Activated CD4-positive, alpha-beta T cell treated with anti-CD3 and anti-CD28 coated beads, Interleukin-2, amount 50 U/mL, for 24 hours (primary cell): ENCODE results near the gene RRP8.

Experiments used
- DNase-seq, 2 donors: peaks; one replicate each; pipeline ENCODE4 v3.0.0-alpha.2; 2020; ENCODE audit warnings: low read depth in 1 of 2, low spot score in 1 of 2

Gene RRP8

DNA sequence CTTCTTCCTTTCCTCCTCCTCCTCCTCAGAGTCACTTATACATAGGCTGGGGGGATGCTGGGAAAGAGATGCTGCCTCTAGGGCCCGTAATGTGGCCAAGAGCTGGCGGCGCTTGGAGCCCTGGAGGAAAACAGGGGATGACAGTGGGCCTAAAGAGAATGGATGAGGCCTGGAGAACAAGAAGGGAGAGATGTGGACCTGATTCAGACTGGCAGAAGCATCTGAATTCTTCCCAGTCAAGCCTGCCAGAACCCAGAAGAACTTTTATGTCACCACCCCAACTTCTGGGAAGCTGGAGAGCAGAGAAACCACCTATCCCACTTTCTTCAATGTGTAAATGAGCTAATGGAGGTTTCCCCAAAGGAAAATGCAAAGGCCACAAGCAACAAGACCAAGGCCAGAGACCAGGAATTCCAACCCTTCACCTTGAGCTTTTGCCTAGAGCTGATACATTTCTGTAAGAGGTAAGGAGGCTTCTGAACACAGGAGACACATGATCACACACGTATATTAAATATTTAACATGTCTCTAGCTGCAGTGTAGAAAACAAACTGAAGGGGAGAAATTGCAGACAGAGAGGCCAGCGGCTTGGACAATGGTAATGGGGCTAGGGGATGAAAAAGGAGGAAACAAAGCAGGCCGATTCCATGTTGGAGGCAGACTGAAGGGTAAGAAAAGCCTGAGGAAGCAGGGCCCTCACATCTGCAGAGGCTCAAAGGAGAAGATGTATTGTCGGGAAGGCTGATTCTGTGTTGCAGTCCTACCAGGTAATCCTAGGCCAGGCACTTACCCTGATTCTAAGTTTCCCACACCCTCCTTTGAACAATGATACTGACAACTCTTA is 1.1 kb downstream of the RRP8 start:
- DNase-seq = no peak

DNA sequence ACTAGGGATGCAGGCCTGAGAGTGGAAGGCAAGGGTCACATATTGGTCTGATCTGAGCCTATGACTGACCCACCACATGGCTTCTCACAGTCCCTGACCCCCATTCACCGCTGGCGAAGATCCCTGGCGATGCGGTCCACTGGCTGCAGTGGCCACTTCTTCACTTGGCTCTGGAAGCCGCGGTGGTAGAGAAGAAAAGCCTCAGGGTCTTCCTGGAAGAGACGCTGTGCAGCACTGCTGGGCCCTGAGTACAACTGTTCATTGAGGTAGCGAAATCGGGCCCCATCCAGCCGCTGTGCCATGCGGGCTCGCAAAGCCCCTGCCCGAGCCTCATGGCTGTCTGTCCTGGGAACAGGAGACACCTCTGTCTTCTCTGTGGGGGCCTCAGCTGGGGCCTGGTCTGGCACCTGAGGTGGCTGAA is 2.4 kb downstream of the RRP8 start:
- DNase-seq = no peak

DNA sequence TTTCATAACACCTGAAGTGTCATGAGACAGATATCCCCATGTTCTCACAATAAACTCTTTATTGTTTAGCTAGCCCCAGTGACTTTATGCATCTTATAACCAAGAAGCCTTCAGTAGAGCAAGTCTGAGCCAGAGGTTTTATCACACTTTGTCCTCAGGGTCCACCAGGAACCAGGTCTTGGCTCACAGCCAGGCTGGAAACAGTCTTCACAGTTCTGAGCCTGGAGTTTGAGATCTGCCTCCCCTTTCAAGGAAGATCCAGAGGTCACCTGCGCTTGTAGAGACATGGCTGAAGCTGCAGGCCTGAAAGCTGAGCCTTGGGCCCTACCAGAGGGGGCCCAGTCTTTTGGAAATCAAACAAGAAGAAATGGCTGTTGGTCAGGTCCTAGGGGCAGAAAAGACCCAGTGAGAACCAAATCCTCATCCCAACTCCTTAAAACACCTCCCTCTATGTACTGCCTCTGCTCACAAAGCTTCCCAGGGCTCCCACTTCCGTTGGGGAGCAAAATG is 3.5 kb downstream of the RRP8 start:
- no peak for DNase-seq

DNA sequence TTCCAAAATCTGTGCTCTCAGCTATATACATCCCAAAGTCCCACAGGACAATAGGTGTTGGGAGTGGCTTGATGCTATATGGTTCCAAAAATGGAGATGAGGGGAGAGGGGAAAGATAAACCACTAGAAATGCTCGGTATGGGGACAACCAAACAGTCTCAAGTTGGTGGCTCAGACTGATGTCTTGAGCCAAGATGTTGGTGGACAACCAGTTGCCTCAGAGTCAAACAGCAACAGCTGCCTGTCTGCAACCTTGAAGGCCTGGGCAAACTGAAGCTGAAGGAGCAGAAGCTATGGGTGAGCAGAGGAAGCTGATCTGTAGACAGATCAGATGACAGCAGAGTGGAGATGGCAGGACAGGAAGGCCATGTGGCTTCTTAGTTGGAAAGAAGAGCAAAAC is 4.0 kb downstream of the RRP8 start:
- no peak for DNase-seq

DNA sequence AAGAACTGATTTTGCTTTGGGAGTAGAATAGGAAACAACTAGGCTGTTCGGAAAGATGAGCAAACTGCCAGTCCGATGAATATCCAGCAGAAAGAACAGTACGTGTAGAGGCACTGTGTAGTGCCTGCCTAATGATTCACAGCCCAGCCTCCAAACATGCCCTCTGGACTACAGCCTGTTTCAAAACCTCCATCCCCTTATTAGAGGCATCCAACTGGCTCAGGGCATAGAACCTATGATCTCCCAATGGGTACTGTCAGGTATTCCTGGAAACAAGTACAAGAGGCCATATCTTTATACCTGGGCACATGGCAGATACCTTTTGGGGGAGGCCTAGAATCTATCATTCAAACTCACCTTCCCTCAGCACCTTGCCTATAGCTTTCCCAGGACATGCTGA is 4.9 kb downstream of the RRP8 start:
- no peak for DNase-seq

DNA sequence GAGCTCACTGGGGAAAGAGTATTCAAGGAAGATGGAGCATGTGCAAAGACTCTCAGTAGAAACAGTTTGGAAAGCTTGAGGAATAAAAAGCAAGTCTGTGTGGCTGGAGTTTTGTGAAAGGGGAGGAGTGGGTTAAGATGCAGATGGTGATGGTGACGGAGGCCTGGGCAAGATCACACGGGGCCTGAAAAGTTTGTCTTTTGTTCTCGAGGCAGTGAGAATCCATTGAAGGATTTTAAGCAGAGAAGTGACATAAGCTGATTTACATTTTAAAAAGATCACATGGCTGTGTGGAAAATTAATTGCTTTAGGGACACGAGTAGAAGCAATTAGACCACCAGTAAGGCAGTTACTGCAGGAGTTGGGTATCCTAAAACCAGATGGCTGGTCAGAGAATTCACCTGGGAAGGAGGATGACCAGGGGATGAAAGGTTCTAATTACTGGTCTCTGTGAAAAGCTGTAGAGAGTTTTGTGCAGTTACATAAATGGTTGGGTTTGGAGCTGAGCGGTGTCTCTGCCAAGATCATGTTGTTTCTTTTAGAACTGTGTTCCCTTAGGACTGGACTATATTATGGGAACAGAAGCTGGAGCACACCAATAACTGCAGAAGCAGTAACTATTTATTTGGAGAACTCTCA is 7.1 kb downstream of the RRP8 start:
- no peak for DNase-seq

DNA sequence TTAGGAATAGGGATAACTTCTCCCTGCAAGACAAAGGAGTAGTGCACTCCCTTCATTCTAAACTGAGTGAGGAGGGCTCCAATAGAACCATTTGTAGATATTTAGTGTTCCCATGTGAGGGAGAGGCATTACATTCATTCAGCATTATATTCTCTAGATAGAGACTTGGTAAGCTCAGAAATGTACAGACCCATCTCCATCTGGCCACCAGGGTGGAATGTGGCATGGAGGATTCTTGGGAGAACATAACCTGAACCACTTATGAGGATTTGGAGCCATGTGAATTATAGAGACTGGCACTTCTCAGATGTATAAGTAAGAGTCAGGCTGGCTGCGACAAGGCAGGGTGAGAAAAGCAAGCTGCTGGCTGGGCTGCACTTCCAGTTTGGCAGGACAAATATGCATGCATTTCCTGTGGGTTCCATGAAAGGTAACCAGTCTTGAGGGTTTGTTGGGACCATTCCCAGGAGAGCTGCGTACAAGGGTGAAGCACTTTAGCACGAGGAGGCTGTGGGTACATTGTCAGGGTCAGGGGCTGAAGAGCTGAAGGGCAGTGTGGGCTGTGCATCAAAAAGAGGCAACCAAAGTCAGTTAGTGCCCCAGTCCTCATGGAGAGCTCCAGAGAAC is 9.2 kb downstream of the RRP8 start:
- no peak for DNase-seq

DNA sequence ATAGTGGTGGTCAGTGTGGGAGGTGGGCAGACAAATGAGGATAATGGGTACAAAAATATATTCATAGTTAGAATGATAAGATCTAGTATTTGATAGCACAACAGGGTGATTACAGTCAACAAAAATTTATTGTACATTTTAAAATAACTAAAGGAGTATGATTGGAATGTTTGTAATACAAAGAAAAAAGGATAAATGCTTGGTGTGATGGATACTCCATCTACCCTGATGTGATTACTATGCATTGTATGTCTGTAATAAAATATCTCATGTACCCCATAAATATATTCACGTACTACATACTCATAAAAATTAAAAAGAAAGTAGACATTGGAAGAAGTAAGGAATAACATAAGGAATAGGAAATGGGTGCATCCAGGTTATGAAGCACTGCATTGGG is 15.4 kb downstream of the RRP8 start:
- no peak for DNase-seq

DNA sequence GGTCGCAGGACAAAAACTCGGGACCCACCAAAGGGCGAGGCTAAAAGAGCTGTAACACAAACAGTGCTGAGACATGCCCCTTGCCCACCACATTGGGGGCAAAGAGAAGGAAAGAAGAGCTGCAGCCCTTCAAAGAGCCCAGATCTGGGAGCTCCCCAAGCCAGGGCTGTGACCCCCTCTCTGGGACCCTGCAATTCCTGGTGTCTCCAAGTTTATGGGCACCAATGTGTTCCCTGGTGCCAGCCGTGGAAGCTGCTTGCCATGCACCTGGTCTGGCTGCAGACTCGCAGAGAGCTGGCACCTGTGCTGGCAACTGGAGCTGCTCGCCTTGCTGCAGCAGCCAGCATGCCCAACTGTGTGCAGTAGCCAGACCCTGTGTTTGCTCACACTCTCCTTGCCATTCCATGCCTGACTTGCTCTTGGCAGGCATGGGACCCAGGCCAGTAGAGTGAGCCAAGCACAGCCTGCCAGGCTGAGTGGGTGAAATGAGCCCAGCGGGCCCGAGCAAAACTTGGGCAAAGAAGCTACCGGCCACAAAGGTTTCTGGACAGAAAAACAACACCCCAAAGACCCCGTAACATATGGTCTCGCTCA is 16.0 kb downstream of the RRP8 start:
- no peak for DNase-seq

DNA sequence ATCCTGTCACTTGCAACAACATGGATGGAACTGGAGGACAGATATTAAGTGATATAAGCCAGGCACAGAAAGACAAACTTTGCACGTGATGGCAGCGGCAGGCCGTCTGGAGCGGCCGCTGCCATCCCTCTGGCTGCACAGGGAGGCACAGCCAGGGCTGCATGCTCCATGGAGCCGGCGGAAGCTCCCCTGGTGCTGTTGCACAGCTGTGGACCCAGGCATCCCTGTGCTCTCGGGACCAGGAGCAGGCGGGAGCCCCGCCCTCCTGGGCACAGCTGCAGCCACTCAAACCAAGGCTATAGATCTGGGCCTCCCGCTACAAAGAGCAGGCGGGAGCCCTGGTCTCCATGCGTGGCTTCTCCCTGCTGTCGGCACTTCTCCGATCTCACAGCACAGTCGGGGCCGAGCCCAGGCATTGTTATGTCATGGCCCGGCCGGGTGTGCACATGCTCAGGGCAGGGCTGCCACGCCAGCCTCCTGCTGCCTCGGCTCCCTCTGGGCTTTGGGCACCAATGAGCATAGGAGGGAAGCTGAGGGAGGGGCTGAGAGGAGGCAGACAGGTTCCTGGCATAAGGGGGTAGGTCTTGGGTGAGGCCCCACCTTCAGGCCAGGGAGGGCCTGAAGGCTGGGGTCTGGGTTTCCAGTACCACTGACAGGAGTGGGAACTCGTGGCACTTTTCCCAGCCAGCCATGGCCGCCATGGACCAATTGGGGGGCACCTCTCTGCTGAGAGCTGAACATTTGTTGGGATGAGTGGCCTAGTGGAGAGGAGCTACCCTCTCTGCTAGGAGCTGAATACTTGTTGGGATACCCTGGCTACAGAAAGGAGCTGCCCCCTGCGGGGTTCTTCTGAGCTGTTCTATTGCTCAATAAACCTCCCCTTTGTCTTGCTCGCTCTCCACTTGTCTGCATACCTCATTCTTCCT is 16.7 kb downstream of the RRP8 start:
- no peak for DNase-seq

DNA sequence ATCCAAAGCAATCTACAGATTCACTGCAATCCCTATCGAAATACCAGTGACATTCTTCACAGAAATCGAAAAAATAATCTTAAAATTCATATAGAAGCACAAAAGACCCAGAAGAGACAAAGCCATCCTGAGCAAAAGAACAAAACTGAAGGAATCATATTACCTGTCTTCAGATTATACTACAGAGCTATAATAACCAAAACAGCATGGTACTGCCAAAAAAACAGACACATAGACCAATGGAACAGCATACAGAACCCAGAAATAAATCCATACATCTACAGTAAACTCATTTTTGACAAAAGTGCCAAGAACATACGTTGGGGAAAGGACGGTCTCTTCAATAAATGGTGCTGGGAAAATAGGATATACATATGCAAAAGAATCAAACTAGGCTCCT is 18.9 kb downstream of the RRP8 start:
- DNase-seq = no peak

DNA sequence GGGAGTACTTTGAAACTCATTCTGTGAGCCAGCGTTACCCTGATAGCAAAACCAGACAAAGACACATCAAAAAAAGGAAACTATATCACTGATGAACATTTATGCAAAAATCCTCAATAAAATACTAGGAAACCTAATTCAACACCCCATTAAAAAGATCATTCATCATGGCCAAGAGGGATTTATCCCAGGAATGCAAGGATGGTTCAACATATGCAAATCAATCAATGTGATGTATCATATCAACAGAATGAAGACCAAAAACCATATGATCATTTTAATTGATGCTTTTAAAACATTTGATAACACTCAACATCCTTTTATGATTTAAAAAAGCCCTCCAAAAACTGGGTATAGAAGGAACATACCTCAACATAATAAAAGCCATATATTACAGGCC is 19.8 kb downstream of the RRP8 start:
- no peak for DNase-seq

DNA sequence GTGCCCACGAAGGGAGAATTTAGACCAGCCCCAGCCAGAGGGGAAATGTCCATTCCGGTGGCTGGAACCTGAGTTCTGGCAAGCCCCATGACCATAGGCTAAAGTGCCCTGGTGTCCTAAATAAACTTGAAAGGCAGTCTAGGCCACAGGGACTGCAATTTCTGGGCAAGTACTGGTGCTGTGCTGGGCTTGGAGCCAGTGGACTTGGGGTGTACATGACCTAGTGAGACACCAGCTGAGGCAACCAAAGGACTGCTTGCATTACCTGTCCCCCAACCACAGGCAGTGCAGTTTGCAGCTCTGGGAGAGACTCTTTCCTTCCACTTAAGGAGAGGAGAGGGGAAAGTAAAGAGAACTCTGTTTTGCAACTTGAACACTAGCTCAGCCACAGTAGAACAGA is 23.7 kb downstream of the RRP8 start:
- no peak for DNase-seq

DNA sequence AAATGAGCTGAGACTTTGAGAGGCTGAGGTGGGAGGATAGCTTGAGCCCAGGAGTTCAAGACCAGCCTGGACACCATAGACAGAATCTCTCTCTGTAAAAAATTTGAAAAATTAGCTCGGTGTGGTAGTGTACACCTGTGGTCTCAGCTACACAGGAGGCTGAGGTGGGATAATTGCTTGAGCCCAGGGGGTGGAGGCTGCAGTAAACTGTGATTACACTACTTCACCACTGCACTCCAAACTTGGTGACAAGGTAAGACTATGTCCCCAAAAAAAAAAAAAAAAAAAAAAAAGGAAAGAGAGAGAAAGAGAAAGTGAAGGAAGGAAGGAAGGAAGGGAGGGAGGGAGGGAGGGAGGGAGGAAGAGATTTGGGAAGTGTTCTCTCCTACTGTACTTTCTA is 25.3 kb downstream of the RRP8 start:
- no peak for DNase-seq

DNA sequence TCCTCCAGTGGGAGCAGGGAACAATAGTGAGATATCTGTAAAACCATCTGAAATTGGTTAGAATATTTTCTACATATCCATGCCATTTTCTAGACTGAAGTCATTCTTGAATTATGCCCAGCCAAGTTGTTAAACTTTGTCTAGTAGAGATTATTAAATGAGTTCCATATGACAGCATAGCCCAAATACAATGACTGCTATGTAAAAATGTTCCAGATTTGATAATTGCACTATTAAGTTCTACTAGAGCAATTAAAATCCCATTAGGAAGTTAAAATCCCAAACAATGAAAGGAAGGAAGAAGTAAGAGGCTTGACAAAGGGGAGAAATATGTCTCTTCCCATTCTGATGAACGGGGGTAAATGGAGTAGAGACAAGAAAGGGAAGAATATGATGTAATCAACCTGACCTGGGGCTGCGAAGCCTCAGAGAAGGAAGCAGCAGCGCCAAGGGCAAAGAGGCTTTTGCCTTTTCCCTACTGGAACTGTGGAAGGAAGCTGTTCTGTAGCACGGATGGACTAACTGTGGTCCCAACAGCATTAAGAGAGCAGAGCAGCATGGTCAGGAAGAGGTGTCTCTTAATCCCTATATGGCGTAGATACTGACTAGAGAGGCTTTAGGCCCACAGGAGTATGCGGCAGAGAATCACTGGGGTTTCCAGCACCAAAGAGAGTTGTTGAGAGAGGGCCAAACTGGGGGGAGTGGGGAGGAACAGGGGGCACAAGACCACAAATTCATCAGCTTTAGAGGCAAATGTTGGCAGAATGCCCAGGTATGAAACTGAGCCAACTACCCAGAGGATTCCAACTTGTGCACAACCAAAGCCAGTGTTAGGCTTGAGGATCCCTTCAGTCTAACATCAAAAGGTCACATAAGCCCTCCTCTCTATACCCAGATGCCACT is 26.7 kb downstream of the RRP8 start:
- no peak for DNase-seq

DNA sequence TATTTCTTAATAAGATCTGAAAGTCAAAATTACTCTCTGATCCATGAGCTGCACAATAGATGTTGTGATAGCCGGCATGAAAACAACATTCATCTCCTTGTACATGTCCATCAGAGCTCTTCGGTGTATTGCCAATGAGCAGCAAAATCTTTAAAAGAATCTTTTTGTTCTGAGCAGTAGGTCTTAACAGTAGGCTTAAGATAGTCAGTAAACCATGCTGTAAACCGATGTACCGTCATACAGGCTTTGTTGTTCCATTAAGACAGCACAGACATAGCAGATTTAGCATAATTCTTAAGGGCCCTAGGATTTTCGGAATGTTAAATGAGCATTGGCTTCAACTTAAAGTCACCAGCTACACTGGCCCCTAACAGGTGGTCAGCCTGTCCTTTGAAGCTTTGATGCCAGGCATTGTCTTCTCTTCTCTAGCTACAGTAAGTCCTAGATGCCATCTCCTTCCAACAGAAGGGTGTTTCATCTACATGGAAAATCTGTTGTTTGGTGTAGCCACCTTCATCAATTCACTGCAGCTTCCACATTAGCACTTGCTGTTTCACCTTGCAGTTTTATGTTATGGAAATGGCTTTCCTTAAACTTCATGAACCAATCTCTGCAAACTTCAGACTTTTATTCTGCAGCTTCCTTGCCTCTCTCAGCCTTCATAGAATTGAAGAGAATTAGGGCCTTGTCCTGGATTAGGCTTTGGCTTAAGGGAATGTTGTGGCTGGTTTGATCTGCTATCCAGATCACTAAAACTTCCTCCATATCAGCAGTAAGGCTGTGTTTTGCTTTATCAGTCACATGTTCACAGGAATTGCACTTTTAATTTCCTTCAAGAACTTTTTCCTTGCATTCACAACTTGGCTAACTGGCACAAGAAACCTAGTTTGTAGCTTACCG is 28.4 kb downstream of the RRP8 start:
- no peak for DNase-seq

DNA sequence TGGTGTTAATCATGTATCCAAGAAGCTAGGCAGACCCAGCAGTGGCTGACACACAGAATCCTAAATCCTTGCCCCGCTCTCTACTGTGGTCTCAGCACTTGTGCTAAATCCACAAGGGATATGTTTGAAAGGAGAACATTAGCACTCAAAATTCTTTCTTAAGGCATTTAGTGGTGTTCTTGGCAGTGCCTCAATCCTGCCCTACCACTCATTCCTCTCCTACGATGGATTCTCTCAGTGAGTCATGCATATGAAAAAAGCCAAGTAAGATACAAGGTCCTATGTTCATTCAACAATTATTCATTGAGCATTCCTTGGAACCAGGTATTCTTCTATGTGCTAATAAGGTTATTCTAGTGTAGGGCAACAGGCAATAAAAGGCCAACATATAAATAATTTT is 31.2 kb downstream of the RRP8 start:
- DNase-seq = no peak

DNA sequence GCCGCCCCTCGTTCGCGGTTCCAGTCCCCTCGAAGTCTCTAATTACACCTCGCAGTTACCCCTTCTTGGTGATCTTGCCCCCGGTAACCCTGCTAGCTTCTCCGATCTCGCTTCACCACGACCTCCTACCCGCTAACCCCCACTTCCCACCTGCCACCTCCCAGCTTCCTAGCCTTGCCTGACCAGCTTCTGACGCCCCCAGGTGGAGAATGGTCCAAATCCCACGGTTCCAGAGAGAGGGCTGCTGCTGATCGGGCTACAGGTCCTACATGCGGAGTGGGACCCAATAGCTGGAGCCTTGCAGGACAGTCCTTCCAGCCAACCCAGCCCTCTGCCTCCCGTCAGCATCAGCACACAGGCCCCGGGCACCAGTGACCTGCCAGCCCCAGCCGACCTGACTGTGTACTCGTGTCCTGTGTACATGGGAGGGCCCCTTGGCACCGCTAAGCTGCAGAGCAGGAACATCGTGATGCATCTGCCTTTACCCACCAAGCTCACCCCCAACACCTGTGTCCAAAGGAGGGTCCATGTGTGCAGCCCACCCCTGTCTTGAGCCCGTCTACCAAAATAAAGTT is 31.9 kb downstream of the RRP8 start:
- no peak for DNase-seq
